B cell (primary cell): Measurements from ENCODE around the gene TARS1. TPM values are rescaled to one million over a fixed set of nuclear protein-coding genes. Genes with fewer than 3 reads are reported as not detected.

Source experiments
- ATAC-seq: fragments of 200-7000 bp; cut with Tn5 transposase; one replicate; pipeline ENCODE4 v1.10.0; 2021; ENCODE audit warnings: low read depth, mild to moderate bottlenecking, moderate number of reproducible peaks, moderate library complexity
- CTCF ChIA-PET: fragments of 350-600 bp; sonication (Branson Sonifier 250); formaldehyde crosslinking; loops from one replicate; lab custom pipeline; 2021; ENCODE audit warnings: antibody characterized with exemption, inconsistent platforms; lab: Charles Lee
- POLR2A ChIA-PET: fragments of 350-600 bp; sonication (Branson Sonifier 250); formaldehyde crosslinking; loops from one replicate; lab custom pipeline; 2021; ENCODE audit warnings: antibody characterized with exemption; lab: Charles Lee
- DNase-seq: peaks from one replicate; pipeline ENCODE4 v3.0.0; 2013
- H2AFZ ChIP-seq: 2 replicates; pipeline ENCODE4 v1.6.1; 2012; ENCODE audit warnings: mild to moderate bottlenecking, low read depth, low read length; ENCODE audit not compliant: insufficient read depth, poor library complexity, severe bottlenecking
- H3K27ac ChIP-seq, 2 donors: 1 replicate in 1 of 2; 2 replicates in 1 of 2; pipeline ENCODE4 v1.5.1; 2012 to 2013; ENCODE audit warnings: low read length in 2 of 2, mild to moderate bottlenecking in 2 of 2, moderate library complexity in 1 of 2
- H3K27me3 ChIP-seq, 4 experiments: fragments of 200-600 bp in 1 of 4; sonication (generic) in 1 of 4; replicated peaks in 1 of 4; 1 replicate in 2 of 4; 2 replicates in 2 of 4; pipeline versions ENCODE4 v1.6.1 to v1.7.0; 2013 to 2016; ENCODE audit warnings: low read length in 3 of 4, mild to moderate bottlenecking in 2 of 4, mixed read lengths in 1 of 4, moderate library complexity in 1 of 4; ENCODE audit not compliant: insufficient read depth in 4 of 4, control insufficient read depth in 3 of 4; ENCODE audit errors: control extremely low read depth in 1 of 4
- H3K36me3 ChIP-seq, 2 experiments: replicated peaks in 1 of 2; 1 replicate in 1 of 2; 2 replicates in 1 of 2; pipeline versions ENCODE4 v1.6.1 to v1.7.1; 2013; ENCODE audit warnings: low read length in 1 of 2; ENCODE audit not compliant: insufficient read depth in 2 of 2, control insufficient read depth in 1 of 2; ENCODE audit errors: control extremely low read depth in 1 of 2, extremely low read depth in 1 of 2
- H3K4me1 ChIP-seq, 2 donors: fragments of 200-600 bp in 1 of 2; sonication (generic) in 1 of 2; 1 replicate in 1 of 2; 2 replicates in 1 of 2; pipeline versions ENCODE4 v1.5.1 to v1.6.1; 2013 to 2017; ENCODE audit warnings: low read length in 2 of 2; ENCODE audit not compliant: control insufficient read depth in 2 of 2, insufficient read depth in 2 of 2
- H3K4me2 ChIP-seq: replicated peaks from 2 replicates; pipeline ENCODE3; 2012; ENCODE audit warnings: mild to moderate bottlenecking, low read depth, low read length; ENCODE audit not compliant: poor library complexity, severe bottlenecking
- H3K4me3 ChIP-seq, 5 experiments: fragments of 200-600 bp in 1 of 5; sonication (generic) in 1 of 5; 1 replicate in 3 of 5; 2 replicates in 2 of 5; pipeline versions ENCODE4 v1.5.1 to v1.7.0; 2011 to 2016; ENCODE audit warnings: low read length in 4 of 5, mild to moderate bottlenecking in 4 of 5, low read depth in 2 of 5, control low read depth in 1 of 5, moderate library complexity in 1 of 5; ENCODE audit not compliant: insufficient read depth in 1 of 5; ENCODE audit errors: control extremely low read depth in 1 of 5, extremely low read depth in 1 of 5
- H3K79me2 ChIP-seq: fragments of 200-600 bp; sonication (generic); one replicate; pipeline ENCODE4 v1.6.0; 2016; ENCODE audit warnings: low read length; ENCODE audit not compliant: control insufficient read depth, insufficient read depth
- H3K9ac ChIP-seq: fragments of 200-600 bp; sonication (generic); 2 replicates; pipeline ENCODE4 v1.6.1; 2017; ENCODE audit warnings: mild to moderate bottlenecking, low read length, moderate library complexity
- H3K9me3 ChIP-seq, 3 donors: one replicate each; pipeline versions ENCODE4 v1.6.1 to v1.7.1; 2013; ENCODE audit warnings: low read length in 2 of 3; ENCODE audit not compliant: control insufficient read depth in 2 of 3, insufficient read depth in 1 of 3; ENCODE audit errors: control extremely low read depth in 1 of 3
- H4K20me1 ChIP-seq: 2 replicates; pipeline ENCODE4 v1.6.0; 2012; ENCODE audit warnings: mild to moderate bottlenecking, low read length; ENCODE audit not compliant: insufficient read depth, control insufficient read depth, poor library complexity, severe bottlenecking
- H3K27ac Mint-ChIP-seq: one replicate; pipeline ENCODE4 v1.8.0; 2021; ENCODE audit warnings: mixed read lengths
- H3K27me3 Mint-ChIP-seq: one replicate; pipeline ENCODE4 v1.8.0; 2021; ENCODE audit warnings: mixed read lengths
- H3K4me1 Mint-ChIP-seq: one replicate; pipeline ENCODE4 v1.8.0; 2021; ENCODE audit warnings: mixed read lengths
- H3K4me3 Mint-ChIP-seq: one replicate; pipeline ENCODE4 v1.8.0; 2021; ENCODE audit warnings: mixed read lengths
- H3K9me3 Mint-ChIP-seq: one replicate; pipeline ENCODE4 v1.8.0; 2022; ENCODE audit warnings: mixed read lengths; ENCODE audit not compliant: insufficient read depth
- CTCF ChIP-seq: fragments of 200-600 bp; IDR thresholded peaks from one replicate; pipeline ENCODE4 v1.8.0; 2022; ENCODE audit warnings: antibody characterized with exemption, mild to moderate bottlenecking
- EZH2 ChIP-seq: IDR thresholded peaks from 2 replicates; pipeline ENCODE4 v1.6.1; 2012; ENCODE audit warnings: borderline replicate concordance, low read depth, mild to moderate bottlenecking, moderate library complexity, low read length; ENCODE audit not compliant: insufficient read depth, poor library complexity, severe bottlenecking
- WGBS: methylation state at CpG from one replicate; pipeline ENCODE4 v1.1.5; 2013; ENCODE audit warnings: missing lambda C conversion rate; ENCODE audit not compliant: insufficient coverage; 5-methylcytosine and 5-hydroxymethylcytosine counted together
- intact Hi-C: fragments of 100-400 bp; cut with micrococcal nuclease; formaldehyde crosslinking; loops from one replicate; pipeline ENCODE4 v1.10.0; 2022
- polyA plus RNA-seq: library from polyadenylated mRNA; depleted of rRNA; stranded (reverse); fragments of >200 nt; gene quantifications from 2 replicates; pipeline ENCODE4 v1.2.3, GENCODE V29; 2012
- total RNA-seq, 2 donors: library from RNA; stranded (reverse); fragments of 120-200 nt in 1 of 2; gene quantifications; 1 replicate in 1 of 2; 2 replicates in 1 of 2; pipeline versions ENCODE4 v1.2.3 to v1.2.4, GENCODE V29; 2013 to 2022

The TARS1 gene
- total and polyA plus RNA-seq, 2 donors (not counting 1 experiment from before 2014, with no cell fraction given): 11.0 to 66.0 TPM

DNA sequence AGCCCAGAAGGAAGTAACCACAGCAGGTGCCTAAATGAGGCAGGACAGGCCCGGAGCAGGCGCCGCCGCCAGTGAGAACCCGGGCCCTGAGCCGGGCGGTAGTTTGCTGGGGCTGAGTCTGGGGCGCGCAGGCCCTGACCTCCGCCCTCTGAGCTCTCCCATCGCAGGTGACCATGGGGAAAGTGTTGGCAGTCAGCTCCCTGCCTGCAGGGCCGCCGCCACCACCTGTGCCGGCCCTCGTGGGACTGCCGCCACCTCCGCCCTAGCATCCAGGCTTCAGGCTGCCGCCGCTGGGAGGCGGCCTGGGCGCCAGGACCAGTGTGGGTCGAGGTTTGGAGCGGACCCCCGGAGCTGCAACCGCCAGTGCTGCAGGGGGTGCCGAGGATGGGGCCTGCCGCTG lies 61.1 kb downstream of the TARS1 start:
- H4K20me1 ChIP-seq: no peaks in the 10 kb centered on the region
- no peaks in the 10 kb centered on the region for H3K27me3 Mint-ChIP-seq
- no peak overlapping the region for H3K27ac Mint-ChIP-seq
- H3K36me3 ChIP-seq: no peaks in the 10 kb centered on the region
- H2AFZ ChIP-seq: no peak overlapping the region
- no peak overlapping the region for H3K4me3 ChIP-seq
- H3K4me1 ChIP-seq: no peaks in the 10 kb centered on the region
- H3K27me3 ChIP-seq: no peaks in the 10 kb centered on the region
- H3K4me3 Mint-ChIP-seq: no peak overlapping the region
- ChIA-PET POLR2A (no interaction called here), CTCF (no interaction called here)
- intact Hi-C loops: no loop called here
- H3K9ac ChIP-seq: no peak overlapping the region
- no peak for TF ChIP-seq EZH2
- no peak for TF ChIP-seq CTCF
- DNase-seq (no peak), ATAC-seq (no peak)
- H3K27ac ChIP-seq: no peak overlapping the region
- no peaks in the 10 kb centered on the region for H3K79me2 ChIP-seq
- no peaks in the 10 kb centered on the region for H3K4me1 Mint-ChIP-seq
- no peaks in the 10 kb centered on the region for H3K9me3 ChIP-seq
- no peak overlapping the region for H3K4me2 ChIP-seq
- 95% methylated on average over 26 of the region's 27 CpGs for WGBS
- H3K9me3 Mint-ChIP-seq: no peaks in the 10 kb centered on the region

GRCh38 chr5:33504570-33504969 lies 63.8 kb downstream of the TARS1 start:
- Histone ChIP-seq H3K9me3 (peaks cover 0 to 2% (median 0%) of the 10 kb centered on the region in 3 donors), H3K4me1 (no peaks in the 10 kb centered on the region), H3K27ac (no peak overlapping the region), H3K36me3 (no peaks in the 10 kb centered on the region), H3K27me3 (no peaks in the 10 kb centered on the region), H4K20me1 (no peaks in the 10 kb centered on the region), H3K9ac (no peak overlapping the region), H3K79me2 (no peaks in the 10 kb centered on the region), H3K4me2 (no peak overlapping the region), H2AFZ (no peak overlapping the region), H3K4me3 (no peak overlapping the region)
- no peaks in the 10 kb centered on the region for H3K9me3 Mint-ChIP-seq
- no peaks in the 10 kb centered on the region for H3K27me3 Mint-ChIP-seq
- WGBS: 75% methylated on average over 1 of the region's 3 CpGs
- no peak for ATAC-seq
- H3K4me3 Mint-ChIP-seq: no peak overlapping the region
- intact Hi-C loops: no loop called here
- DNase-seq: no peak
- no peaks in the 10 kb centered on the region for H3K4me1 Mint-ChIP-seq
- no peak overlapping the region for H3K27ac Mint-ChIP-seq
- ChIA-PET CTCF (no interaction called here), POLR2A (no interaction called here)
- no peak for TF ChIP-seq CTCF
- TF ChIP-seq EZH2: no peak
